CD4-positive, alpha-beta T cell treated with Interleukin-15 for 4 hours (primary cell): Measurements from ENCODE around the gene NID1.

Experiments used
- DNase-seq: peaks from one replicate; pipeline ENCODE4 v3.0.0-alpha.2; 2020; ENCODE audit warnings: low spot score

Gene NID1, protein sequence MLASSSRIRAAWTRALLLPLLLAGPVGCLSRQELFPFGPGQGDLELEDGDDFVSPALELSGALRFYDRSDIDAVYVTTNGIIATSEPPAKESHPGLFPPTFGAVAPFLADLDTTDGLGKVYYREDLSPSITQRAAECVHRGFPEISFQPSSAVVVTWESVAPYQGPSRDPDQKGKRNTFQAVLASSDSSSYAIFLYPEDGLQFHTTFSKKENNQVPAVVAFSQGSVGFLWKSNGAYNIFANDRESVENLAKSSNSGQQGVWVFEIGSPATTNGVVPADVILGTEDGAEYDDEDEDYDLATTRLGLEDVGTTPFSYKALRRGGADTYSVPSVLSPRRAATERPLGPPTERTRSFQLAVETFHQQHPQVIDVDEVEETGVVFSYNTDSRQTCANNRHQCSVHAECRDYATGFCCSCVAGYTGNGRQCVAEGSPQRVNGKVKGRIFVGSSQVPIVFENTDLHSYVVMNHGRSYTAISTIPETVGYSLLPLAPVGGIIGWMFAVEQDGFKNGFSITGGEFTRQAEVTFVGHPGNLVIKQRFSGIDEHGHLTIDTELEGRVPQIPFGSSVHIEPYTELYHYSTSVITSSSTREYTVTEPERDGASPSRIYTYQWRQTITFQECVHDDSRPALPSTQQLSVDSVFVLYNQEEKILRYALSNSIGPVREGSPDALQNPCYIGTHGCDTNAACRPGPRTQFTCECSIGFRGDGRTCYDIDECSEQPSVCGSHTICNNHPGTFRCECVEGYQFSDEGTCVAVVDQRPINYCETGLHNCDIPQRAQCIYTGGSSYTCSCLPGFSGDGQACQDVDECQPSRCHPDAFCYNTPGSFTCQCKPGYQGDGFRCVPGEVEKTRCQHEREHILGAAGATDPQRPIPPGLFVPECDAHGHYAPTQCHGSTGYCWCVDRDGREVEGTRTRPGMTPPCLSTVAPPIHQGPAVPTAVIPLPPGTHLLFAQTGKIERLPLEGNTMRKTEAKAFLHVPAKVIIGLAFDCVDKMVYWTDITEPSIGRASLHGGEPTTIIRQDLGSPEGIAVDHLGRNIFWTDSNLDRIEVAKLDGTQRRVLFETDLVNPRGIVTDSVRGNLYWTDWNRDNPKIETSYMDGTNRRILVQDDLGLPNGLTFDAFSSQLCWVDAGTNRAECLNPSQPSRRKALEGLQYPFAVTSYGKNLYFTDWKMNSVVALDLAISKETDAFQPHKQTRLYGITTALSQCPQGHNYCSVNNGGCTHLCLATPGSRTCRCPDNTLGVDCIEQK

GRCh38 chr1:236064674-236065508, at the start of gene NID1:
Gene NID1, minus strand, starts transcription at chr1:236065090. Its CDS starts 11 bp downstream, at chr1:236065079.
- DNase-seq, result no peak

GRCh38 chr1:236114076-236114747, 49.3 kb upstream of the NID1 start:
- DNase-seq, result no peak

GRCh38 chr1:236113324-236114032, 48.6 kb upstream of the NID1 start:
- no peak for DNase-seq

DNA sequence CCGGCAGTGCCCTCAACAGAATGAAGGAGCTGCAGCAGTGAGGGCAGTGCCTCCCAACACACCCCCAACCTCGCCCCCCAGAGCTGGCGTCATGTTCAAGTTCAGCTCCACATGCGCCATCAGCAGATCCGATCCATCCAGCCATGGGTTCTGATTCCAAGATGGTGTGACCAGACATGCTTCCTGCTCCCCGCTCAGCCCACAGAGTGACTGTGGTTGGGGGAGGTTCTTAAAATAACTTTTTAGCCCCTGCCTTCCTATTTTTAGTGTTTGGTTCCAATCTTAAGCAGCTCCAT, 47.4 kb upstream of the NID1 start:
- no peak for DNase-seq

DNA sequence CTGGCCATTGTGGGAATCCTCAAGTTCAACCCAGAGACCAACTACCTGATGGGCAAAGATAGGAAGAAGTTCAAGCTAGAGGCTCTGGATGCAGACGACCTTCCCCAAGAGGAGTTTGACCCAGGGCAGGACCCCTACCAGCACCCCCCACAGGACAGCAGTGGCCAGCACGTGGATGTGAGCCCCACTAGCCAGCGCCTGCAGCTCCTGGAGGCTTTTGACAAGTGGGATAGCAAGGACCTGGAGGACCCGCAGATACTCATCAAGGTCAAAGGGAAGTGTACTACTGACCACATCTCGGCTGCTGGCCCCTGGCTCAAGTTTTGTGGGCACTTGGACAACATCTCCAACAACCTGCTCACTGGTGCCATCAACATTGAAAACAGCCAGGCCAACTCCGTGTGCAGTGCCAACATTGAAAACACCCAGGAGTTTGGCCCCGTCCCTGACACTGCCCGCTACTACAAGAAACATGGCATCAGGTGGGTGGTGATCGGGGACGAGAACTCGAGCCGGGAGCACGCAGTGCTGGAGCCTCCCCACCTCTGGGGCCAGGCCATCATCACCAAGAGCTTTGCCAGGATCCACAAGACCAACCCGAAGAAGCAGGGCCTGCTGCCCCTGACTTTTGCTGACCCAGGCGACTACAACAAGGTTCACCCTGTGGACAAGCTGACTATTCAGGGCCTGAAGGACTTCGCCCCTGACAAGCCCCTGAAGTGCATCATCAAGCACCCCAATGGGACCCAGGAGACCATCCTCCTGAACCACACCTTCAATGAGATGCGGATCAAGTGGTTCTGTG, 46.8 kb upstream of the NID1 start:
- no peak for DNase-seq

DNA sequence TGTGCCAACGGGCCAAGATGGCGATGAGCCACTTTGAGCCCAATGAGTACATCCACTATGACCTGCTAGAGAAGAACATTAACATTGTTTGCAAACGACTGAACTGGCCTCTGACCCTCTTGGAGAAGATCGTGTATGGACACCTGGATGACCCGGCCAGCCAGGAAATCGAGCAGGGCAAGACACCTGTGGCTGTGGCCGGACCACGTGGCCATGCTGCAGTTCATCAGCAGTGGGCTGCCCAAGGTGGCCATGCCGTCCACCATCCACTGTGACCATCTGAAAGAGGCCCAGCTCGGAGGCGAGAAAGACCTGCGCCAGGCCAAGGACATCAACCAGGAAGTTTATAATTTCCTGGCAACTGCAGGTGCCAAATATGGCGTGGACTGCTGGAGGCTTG, 45.2 kb upstream of the NID1 start:
- no peak for DNase-seq

DNA sequence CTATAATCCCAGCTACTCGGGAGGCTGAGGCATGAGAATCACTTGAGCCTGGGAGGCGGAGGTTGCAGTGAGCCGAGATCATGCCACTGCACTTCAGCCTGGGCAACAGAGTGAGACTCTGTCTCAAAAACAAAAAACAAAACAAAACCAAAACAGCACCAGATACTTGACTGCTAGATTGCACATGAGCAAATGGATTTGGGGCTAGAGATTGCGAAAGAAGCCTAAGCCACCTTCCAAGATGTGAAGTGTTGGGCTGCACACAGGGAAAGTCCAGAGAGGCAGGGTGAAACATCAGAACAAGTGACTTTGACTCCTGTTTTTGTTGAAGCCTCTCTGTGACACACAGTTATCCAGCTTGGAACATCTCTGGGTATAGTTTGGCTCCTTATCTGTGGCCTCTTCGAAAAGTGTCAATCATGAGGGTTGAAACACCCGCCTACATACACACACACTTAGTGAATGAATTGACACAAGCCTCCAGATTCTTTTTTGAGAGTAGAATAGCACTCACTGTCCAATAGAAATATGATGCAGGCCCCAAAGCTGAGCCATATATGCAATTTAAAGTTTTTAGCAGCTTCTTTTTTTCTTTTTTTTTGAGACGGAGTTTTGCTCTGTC, 43.2 kb upstream of the NID1 start:
- DNase-seq, result no peak

GRCh38 chr1:236107121-236107907, 42.4 kb upstream of the NID1 start:
- no peak for DNase-seq

DNA sequence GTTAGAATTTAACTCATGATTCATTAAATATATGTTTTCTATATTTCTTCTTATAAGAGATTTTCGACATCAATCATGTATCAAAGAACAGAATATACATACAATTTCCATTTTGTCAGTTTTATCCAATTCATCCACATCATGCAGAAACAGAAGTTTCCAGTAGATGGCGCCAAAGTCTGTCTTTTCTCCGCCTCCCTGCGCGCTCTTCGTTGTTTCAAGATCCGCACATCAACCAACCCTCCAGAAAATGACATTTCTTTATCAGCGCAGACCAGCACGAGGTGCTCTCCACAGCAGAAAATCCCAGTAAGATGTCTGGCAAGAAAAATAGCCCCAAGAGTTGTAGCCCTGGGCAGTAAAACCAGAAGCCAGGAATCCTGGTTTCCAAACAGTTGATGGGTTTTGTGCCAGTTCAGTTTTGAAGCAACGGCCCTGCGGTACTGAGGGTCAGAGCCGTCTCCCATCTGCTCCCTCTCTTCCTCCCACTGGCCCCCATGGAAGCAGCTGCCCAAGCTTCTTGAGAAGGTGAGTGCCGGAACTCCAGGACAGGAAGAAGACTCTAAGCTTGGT, 38.8 kb upstream of the NID1 start:
- DNase-seq, result peak; percentile 69

DNA sequence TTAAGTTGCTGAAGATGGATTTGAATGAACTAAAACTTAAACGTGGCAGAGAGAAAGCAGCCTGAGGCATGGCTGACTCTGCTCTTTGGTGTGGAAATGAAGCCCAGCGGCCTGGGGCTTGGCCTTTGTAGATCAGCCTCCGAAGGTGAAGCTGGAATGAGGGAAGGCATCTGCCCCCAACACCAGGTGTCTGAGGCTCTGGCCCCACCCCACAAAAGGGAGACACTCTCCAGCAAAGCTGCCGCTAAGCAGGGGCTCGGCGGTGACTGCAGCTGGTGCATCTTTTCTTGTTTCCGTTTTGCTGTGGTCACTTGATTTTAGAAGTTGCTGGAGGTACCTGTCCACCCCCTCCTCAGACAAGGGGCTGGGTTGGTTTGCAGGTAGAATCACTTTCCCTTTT, 38.2 kb upstream of the NID1 start:
- DNase-seq, result no peak

DNA sequence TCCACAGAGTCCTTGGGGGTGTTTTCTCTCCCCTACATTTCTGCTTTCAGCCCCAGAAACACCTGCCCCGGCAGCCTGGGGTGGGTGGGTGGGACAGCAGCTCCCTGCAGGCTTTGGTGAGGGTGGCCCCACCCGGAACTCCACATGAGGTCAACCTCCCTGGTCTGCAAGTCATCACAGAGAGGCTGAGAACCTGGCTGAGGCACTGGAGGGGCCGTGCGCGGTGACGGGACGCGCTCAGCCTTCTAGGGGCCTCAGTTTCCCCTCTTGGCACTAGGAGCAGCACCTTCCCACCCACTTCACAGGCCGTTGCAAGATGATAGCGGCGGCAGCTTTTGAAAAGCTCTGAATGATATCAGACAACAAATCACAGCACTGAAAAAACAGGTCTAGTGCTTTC, 37.7 kb upstream of the NID1 start:
- DNase-seq, result no peak

- DNase-seq, result no peak
Measured at GRCh38 chr1:236101233-236102200, 36.6 kb upstream of the NID1 start.

GRCh38 chr1:236100799-236101198, 35.9 kb upstream of the NID1 start:
- no peak for DNase-seq

- DNase-seq, result no peak
Measured at GRCh38 chr1:236099355-236099974, 34.6 kb upstream of the NID1 start.

DNA sequence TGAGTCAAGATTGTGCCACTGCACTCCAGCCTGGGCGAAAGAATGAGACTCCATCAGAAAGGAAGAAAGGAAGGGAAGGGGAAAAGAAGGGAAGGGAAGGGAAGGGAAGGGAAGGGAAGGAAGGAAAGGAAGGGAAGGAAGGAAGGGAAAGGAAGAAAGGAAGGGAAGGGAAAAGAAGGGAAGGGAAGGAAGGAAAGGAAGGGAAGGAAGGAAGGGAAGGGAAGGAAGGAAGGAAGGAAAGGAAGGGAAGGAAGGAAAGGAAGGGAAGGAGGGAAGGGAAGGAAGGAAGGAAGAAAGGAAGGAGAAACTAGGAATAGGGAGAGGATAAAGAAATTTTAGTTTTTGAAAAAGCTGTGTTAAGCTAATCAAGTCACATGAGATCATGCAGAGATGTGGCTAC, 33.4 kb upstream of the NID1 start:
- no peak for DNase-seq
